Measurements from ENCODE around the gene AKAP13.
"Not testable (repeated sequence)": the region's sequence is repeated elsewhere in the genome, so short reads cannot be mapped to it uniquely, and the experiment has no call there.

The AKAP13 gene

DNA sequence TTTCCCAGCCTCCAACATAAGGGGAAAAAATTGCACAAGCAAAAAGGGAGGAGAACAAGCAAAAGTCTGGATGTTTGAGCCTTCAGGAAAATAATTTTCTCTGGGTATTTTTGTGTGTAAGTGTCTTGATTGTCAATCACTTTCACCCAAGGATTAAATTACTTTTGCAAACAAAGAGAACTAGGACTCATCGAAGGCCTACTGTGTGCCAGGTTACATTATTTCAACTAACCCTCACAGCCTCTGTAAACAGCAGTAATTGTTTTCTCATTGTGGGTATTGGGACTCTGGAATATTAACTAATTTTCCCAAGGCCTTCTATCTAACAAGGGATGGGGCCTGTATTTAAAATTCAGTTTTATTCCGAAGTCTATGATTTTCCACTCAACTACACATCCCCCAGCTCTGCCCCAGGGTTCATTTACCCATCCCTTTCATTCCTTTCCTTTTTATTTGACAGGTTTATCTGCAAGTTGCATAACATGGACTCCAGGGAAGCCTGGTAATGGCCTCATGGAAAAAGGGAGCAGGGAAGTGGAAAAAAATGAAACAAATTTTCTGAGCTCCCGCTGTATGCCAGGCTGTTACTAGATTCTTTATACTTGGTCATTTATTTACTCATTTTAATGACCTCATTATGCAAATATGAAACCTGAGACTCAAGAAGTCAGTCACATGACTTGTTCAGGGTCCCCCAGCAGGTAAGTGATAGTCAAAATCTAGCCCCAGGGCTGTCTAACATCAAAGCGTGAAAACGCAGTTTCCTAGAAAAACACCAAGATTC, 32.9 kb upstream of the AKAP13 start:
- DNase-seq (ENCODE audit: low read depth, low spot score) = not testable (repeated sequence)

DNA sequence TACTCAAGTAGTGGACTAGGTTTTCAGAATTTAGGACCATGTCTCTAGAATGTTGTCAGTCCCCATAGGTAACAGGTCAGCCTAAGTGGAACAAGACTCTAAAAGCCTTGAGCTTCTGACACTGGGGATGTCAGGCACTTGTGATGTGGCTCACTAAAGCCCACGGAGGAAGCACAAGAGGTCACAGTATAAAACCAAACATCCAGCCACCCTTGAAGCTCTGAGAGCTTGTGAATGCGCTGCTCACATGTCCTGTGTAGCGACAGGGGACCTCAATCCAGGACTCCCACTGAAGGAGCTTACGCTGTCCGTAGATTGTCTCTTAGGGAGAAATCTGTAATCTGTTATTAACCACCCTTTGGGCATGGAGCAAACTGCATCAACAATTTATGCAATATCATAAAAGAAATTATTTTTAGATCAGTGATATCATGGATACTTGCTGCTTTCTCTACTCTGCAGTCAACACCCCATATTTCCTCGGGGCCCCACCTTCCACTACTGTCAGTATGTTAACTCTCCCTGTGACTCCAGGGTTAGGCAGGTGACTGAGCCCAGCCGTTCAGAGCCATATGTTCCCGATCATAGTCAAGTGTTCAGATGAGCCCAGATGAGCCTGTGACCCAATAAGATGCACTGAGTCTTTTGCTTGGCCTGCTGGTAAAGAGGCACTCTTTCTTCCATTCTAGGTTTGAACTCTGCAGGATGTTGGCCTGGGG, 32.2 kb upstream of the AKAP13 start:
- not testable (repeated sequence) for DNase-seq (ENCODE audit: low read depth, low spot score)

DNA sequence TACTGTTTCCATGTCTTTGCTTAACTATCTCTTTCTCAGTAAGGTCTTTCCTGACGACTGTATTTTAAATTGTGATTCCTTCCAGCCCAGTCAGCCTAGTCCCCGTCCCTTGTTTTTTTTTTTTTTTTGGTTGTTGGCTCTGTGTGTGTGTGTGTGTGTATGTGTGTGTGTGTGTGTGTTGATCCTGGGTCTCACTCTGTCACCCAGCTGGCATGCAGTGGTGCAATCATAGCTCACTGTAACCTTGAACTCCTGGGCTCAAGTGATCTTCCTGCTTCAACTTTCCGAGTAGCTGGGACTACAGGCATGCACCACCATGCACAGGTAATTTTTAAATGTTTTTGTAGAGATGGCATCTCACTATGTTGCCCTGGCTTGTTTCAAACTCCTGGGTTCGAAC, 31.3 kb upstream of the AKAP13 start:
- not testable (repeated sequence) for DNase-seq (ENCODE audit: low read depth, low spot score)

DNA sequence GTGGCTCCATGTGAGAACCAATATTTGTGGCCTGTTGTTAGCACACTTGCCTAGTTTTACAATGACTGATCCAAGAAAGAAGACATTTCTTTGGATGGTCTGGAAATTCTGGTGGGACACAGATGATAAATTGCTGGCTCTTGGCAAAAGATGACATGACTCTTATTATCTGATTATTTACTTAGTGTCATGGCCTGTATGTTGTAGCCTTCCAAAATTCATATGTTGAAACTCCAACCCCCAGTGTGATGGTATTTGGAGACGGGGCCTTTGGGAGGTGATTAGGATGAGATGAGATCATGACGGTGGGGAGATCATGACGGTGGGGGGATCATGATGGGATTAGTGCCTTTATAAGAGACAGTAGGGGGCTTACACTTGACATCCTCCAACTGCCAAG, 30.0 kb upstream of the AKAP13 start:
- no peak for DNase-seq (ENCODE audit: low read depth, low spot score)

DNA sequence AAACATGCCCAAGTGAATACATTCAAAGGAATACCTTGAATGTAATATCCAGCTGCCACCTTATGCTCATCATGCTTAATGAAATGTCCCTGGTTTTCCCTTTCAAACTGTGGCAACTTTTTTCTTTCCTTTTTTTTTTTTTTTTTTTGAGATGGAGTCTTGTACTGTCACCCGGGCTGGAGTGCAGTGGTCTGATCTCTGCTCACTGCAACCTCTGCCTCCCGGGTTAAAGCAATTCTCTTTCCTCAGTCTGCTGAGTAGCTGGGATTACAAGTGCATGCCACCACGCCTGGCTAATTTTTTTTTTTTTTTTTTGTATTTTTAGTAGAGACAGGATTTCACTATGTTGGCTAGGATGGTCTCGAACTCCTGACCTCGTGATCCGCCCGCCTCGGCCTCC, 28.9 kb upstream of the AKAP13 start:
- DNase-seq (ENCODE audit: low read depth, low spot score) = not testable (repeated sequence)

DNA sequence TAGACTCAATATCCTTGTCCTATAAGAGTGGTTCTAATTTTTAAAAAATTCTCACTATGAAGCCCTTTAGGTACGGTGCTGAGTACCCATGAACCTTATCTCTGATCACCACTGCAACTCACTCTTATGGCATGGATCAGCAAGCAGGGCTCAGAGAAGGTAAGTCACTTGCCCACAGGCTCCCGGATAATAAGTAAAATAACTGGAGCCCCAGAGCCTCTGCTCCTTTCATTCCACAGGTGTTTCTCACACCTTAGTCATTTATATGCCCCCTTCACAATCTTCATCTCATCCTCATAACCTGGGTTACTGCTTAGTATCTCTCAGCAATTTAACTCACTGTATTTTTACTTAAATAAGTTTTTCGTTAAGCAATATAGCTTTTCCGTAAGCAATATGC, 28.4 kb upstream of the AKAP13 start:
- no peak for DNase-seq (ENCODE audit: low read depth, low spot score)

DNA sequence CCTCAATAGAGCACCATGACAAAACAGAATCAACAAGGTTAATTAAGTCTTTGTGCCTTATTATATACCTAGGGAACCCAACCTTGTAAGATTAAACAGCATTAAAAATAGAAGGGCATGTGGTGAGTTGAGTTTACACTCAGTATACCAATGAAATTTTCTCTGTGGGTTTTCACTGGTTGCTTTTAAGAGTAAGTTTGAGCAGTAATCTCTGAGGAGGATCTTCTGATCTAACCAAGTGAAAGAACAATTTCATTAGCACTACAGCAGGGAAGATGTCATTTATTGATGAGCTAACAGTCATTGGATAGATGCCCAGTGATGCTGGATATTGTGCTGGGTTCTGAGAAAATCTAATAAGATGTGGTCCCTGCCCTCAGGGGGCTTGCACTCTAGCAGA, 26.9 kb upstream of the AKAP13 start:
- DNase-seq (ENCODE audit: low read depth, low spot score) = no peak

DNA sequence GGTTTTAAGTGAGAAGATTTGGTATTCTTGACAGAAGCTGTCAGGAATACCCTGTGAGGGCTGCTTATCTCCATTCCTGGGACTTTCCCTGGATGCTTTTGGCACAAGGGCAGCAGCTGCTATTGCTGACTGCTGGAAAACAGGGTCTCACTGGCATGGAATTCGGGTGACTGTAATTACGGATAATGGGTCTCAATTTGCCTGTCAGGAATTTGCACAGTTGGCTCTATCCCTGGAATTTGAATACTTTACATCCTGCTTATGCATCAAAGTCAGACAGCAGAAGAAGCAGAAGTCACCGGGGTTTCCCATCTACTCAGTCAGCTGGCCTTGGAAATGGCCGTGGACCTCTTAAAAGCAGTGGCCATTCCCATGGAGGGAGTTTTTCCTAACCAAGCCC, 25.9 kb upstream of the AKAP13 start:
- no peak for DNase-seq (ENCODE audit: low read depth, low spot score)

DNA sequence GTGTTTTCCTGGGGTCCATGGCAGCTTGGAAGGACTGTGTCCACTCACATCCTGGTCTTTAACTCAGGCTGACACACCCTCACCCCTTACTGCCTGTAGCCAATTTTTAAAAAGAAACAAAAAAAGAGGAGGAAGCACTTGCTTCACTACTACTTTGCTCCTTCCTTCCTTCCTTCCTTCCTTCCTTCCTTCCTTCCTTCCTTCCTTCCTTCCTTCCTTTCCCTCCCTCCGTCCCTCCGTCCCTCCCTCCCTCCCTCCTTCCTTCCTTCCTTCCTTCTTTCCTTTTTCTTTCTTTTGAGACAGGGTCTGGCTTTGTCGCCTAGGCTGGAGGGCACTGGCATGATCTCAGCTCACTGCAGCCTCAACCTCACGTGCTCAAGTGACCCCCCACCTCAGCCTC, 25.5 kb upstream of the AKAP13 start:
- DNase-seq (ENCODE audit: low read depth, low spot score) = no peak

DNA sequence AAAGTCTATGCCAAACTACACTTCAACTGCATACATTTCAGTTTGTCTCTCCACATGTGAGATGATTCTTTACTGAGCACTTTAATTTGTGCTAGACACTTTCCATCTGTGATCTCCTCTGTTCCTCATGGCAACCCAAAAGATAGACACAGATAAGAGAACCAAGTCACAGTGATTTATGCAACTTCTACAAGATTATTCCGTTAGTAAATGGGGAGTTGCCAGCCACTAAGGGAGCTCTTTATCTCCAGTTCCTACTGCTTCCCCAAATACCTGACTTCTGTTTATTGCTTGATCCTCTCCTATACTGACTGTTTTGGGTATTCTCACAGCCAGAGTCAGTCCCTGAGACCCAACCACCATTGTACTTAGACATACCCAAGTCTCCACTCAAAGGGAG, 24.1 kb upstream of the AKAP13 start:
- DNase-seq (ENCODE audit: low read depth, low spot score) = no peak

DNA sequence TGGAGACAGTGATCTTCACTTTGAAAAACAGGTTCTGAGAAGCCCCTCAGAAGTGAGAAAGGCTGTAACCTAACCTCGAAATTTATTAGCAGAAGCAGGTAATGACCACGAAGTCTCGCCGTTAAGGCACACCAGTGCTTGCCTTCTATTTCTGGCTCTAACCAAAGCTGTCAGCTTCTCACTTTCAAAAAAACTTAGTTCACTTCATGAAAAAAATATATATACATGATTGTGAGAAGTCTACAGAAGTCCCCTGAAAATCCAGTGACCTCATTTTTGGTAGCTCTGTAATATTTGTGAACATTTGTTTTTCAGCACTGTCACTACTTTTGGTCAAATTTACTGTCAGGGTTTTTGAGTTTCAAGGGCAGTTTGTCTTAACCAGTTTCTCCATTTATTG, 19.1 kb upstream of the AKAP13 start:
- no peak for DNase-seq (ENCODE audit: low read depth, low spot score)

DNA sequence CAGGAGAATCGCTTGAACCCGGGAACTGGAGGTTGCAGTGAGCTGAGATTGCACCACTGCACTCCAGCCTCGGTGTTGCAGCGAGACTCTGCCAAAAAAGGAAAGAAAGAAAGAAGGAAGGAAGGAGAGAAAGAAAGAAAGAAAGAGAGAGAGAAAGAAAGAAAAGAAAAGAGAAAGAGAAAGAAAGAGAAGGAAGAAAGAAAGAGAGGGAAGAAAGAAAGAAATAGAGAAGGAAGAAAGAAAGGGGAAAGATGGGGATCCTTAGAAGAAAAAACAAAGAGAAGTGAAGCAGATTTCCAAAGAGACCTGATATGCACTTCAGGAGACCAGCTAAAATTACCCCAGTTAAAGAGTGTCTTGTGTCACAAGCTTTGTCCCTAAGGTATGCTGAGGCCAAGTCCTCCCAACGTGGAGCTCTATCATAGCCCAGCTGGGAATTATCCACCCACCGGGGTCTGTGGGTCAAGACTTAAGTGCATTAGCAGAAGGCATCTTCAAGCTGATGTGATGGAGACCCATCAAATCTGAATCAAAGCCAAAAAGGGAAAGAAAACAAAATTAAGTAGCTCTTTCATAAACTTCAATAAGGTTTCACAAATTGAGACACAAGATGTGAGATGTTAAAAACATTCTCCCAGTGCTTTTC, 17.8 kb upstream of the AKAP13 start:
- DNase-seq (ENCODE audit: low read depth, low spot score) = no peak

DNA sequence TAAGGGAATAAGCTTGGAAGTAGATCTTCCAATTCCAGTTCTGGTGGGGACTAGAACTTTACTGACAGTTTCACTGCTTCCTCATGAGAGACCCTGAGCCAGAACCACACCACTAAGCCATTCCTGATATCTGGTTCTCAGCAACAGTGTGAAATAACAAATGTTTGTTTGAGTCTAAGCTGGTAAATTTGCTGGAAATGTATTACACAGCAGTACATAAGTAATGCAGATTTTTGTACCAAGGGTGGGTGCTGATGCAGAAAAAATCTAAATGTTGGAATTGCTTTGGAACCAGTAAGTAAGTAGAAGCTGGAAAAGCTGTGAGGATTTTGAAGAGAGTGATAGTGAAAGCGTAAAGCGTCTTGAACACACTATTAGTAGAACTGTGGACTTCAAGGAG, 14.4 kb upstream of the AKAP13 start:
- DNase-seq (ENCODE audit: low read depth, low spot score) = no peak

DNA sequence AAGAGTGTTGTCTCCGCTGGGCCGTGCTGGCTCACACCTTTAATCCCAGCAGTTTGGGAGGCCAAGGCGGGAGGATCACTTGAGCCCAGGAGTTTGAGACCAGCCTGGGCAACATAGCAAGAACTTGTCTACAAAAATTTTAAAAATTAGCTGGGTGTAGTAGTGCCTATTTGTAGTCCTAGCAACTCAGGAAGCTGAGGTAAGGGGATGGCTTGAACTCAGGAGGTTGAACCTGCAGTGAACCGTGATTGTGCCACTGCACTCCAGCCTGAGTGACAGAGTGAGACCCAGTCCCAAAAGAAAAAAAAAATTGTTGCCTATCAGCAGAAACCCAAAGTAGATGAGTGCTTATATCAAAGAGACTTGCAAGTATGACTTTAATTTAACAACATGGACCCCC, 12.7 kb upstream of the AKAP13 start:
- no peak for DNase-seq (ENCODE audit: low read depth, low spot score)

DNA sequence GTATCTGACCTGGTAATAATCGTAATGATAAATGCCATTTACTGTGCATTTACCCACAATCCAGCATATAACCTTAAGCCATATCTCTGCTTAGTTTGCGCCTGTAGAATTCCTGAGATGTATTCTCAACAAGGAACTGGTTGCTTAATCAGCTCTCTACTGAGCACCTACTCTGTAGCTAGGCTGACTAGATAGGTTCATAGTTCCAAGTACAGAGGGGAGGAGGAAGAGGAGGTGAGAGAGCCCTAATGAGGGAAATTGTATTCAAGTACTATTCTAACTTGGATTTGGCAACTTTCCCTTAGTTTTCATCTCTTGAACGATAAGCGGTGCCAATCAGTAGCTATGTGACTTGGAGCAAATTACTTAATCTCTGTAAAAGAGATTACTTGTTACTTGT, 5.6 kb upstream of the AKAP13 start:
- no peak for DNase-seq (ENCODE audit: low read depth, low spot score)

DNA sequence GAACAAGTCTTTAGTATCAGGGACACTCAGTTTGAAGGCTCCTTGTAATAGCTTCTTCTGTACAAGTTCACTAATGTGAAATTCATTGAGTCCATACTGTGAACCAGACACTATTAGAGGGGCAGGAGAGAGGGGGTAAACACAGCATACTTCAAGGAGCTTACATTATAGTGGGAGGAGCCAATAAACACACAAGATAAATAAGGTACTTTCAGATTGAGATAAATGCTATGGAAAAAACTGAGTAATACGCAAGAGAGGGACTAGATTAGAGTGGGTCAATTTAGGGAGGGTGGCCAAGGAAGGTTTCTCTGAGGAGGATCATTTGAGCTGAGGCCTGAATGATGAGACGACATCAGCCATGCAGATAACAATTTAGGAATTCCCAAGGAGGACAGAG, 3.1 kb upstream of the AKAP13 start:
- no peak for DNase-seq (ENCODE audit: low read depth, low spot score)

DNA sequence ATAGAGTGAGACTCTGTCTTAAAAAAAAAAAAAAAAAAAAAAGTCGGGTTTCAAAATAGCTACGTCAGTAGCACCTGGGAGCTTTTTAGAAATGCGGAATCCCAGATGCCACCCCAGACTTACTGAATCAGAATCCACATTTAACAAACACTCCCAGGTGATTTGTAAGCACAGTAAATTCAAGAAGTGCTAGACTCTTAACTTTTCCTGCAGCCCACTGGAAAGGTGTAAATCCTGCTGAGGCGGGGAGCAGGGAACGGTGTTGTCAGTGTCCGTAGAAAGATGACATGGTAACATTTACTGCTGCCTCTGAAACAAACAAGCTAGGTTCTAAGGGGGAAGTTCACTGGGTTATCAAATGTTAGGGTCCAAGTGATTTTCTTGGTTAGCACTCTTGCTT, 2.4 kb upstream of the AKAP13 start:
- no peak for DNase-seq (ENCODE audit: low read depth, low spot score)

DNA sequence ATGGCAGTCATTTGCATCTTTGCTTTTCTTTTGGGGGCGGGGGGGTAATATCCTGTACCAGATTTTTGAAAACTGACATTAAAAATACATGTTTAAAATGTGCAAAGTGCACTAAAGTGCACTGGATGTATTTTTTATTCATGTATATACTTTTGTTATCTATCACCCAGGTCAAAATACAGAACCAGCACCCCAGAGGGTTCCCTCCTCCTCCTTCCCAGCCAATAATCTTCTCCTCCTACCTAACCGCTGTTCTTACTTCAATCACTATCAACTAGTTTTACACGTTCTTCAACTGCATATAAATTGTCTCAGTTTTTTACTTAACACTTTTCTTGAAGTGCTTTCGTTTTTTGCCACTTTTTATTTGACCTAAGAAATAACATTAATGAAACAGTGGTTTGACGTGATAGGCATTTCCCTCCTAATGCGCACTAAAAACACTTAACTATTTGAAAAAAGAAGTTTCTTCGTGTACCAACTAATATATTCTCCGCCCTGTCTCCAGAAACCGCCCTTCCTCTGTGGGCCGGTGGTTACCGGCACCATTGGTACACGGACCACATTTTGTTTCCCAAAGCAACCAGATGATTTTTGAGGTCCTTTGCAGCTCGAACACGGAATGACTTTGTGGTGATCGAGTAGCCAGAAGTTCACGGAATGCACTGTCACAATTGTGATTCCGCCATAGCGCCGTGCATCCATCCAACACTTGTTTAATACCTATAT, 836 bp upstream of the AKAP13 start:
- DNase-seq (ENCODE audit: low read depth, low spot score) = no peak

DNA sequence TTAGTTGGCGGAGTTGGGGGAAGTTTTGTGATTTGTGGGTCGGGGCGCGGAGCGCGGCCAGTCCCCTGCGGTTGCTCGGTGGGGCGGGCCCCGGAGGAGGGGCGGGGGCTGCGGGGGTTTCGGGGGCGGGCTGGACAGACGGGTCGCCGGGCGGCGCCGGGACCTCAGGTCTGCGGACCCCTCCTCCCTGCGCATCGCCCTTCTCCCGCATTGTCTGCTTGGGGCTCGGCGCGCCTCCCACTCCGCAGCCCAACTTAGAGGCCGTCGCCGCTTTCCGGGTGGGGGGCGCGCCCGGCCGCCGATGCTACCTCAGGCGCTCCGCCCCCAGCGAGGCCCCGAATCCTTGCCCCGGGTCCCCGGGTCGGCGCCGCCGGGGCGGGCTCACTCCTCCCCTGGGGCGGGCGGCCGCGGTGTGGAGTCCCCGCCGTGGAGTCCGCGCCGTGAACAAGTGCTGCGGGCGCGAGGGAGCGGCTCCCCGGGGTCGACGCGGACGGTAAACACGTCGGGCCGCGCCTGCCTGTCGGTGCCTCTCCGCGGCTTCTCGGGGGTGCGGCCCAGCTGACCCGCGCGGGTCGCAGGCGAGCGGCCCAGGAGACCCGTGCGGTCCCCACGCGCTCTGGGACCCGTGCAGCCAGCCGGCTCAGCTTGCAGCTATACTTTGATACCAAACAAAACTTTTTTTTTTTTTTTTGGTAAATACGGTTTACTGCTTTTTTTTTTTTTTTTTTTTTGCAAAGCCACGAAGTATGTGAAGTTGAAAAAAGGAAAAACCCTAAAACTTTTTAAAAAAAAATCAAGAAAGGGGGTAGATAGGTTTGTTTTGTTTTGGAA, 624 bp downstream of the AKAP13 start:
- DNase-seq (ENCODE audit: low read depth, low spot score) = no peak

DNA sequence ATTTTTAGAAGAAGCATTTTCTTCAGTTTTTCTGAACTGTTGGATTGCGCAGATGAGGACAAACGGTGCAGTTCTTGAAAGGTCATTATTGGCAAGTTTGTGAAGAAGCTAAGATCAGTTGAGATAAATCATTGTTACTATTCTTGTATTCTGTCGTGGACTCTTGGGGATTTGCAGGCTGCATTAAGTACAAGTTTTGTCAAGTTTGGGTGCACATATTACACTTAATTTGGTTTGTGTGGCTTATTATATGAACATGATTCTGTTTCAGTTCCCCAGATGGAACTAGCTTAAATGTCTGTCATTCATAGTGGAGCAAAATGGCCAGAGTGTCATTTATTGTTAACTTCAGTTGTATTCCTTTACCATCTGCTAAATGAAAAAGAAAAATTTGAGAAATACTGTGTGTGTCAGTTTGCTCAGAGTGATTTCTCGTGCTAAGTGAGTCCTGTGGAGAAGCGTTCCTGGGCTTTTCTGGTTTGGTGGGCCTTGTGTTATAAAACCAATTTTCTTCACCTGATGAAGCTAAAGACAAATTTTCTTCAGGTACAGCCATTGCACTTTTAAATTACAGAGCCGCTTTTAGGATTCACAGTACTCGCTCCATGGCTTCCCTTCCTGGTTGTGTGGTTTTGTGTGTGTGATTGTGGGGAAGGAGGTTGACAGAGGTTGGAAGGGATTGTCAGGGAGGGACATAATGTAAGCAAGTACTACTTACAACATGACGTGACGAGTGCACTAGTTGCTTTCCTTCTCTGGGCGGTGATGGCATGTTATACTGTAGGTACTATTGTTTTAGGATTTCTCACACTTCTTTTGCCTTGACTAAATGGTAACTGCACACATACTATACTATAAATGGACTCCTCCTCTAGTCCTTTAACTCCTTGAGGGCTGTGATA, 1.7 kb downstream of the AKAP13 start:
- DNase-seq (ENCODE audit: low read depth, low spot score) = no peak
